GM23248 (cell line): ENCODE data around the gene ISYNA1. TPM values are rescaled to one million over a fixed set of nuclear protein-coding genes. Genes with fewer than 3 reads are reported as not detected.

Experiments
- DNase-seq: peaks from one replicate; pipeline ENCODE4 v3.0.0-alpha.2; 2015
- H2AFZ ChIP-seq: fragments of 200-600 bp; sonication (generic); 2 replicates; pipeline ENCODE4 v1.6.1; 2016; ENCODE audit warnings: antibody characterized with exemption
- H3F3A ChIP-seq: fragments of 200-600 bp; sonication (generic); 2 replicates; pipeline ENCODE4 v1.6.1; 2016; ENCODE audit warnings: mild to moderate bottlenecking, antibody characterized with exemption, mixed run types; ENCODE audit not compliant: insufficient read depth
- H3K27ac ChIP-seq: fragments of 200-600 bp; sonication (generic); 2 replicates; pipeline ENCODE4 v1.5.1; 2016; ENCODE audit warnings: mild to moderate bottlenecking
- H3K27me3 ChIP-seq: fragments of 200-600 bp; sonication (generic); replicated peaks from 2 replicates; pipeline ENCODE4 v1.6.1; 2016; ENCODE audit warnings: mild to moderate bottlenecking; ENCODE audit not compliant: insufficient read depth
- H3K36me3 ChIP-seq: fragments of 200-600 bp; sonication (generic); 2 replicates; pipeline ENCODE4 v1.6.1; 2016; ENCODE audit warnings: low read depth, mild to moderate bottlenecking
- H3K4me1 ChIP-seq: fragments of 200-600 bp; sonication (generic); 2 replicates; pipeline ENCODE4 v1.6.1; 2016; ENCODE audit warnings: mild to moderate bottlenecking; ENCODE audit not compliant: insufficient read depth
- H3K4me2 ChIP-seq: fragments of 200-600 bp; sonication (generic); one replicate; pipeline ENCODE4 v1.6.1; 2016; ENCODE audit warnings: mild to moderate bottlenecking; ENCODE audit not compliant: unreplicated experiment
- H3K4me3 ChIP-seq: fragments of 200-600 bp; sonication (generic); 2 replicates; pipeline ENCODE4 v1.5.1; 2016; ENCODE audit warnings: mild to moderate bottlenecking
- H3K79me2 ChIP-seq: fragments of 200-600 bp; sonication (generic); 2 replicates; pipeline ENCODE4 v1.6.1; 2016; ENCODE audit warnings: mild to moderate bottlenecking; ENCODE audit not compliant: insufficient read depth
- H3K9ac ChIP-seq: fragments of 200-600 bp; sonication (generic); 2 replicates; pipeline ENCODE4 v1.6.1; 2016; ENCODE audit warnings: mild to moderate bottlenecking
- H3K9me2 ChIP-seq: fragments of 200-600 bp; sonication (generic); 2 replicates; pipeline ENCODE4 v1.6.1; 2016; ENCODE audit warnings: mixed run types, mild to moderate bottlenecking, moderate library complexity; ENCODE audit not compliant: insufficient read depth
- H3K9me3 ChIP-seq: fragments of 200-600 bp; sonication (generic); one replicate; pipeline ENCODE4 v1.6.1; 2017; ENCODE audit warnings: low read depth
- H4K20me1 ChIP-seq: fragments of 200-600 bp; sonication (generic); 2 replicates; pipeline ENCODE4 v1.6.0; 2016; ENCODE audit not compliant: insufficient read depth
- EZH2 ChIP-seq: fragments of 200-600 bp; sonication (generic); IDR thresholded peaks from 2 replicates; pipeline ENCODE4 v1.6.1; 2018; ENCODE audit warnings: antibody characterized with exemption, mild to moderate bottlenecking; ENCODE audit not compliant: insufficient read depth, poor library complexity, severe bottlenecking
- EZH2phosphoT487 ChIP-seq: fragments of 200-600 bp; sonication (generic); IDR thresholded peaks from 2 replicates; pipeline ENCODE4 v1.6.1; 2018; ENCODE audit warnings: antibody characterized with exemption, moderate library complexity, mild to moderate bottlenecking, low read depth; ENCODE audit not compliant: insufficient read depth
- WGBS, 2 experiments: methylation state at CpG; one replicate each; pipeline ENCODE4 v1.1.6; 2015 to 2017; ENCODE audit warnings: low lambda C conversion rate in 2 of 2, low coverage in 1 of 2; ENCODE audit errors: missing lambda C conversion rate in 2 of 2; 5-methylcytosine and 5-hydroxymethylcytosine counted together
- in situ Hi-C: fragments of 300-500 bp; cut with MboI; formaldehyde crosslinking; loops from 2 replicates; pipeline ENCODE4 v1.15.0; 2020
- polyA plus RNA-seq: library from polyadenylated mRNA; unstranded; fragments of >200 nt; fragmentation: Nextera tagmentation; extraction: Ambion mirVana; gene quantifications from 2 replicates; pipeline ENCODE4 v1.2.1, GENCODE V29; 2016
- total RNA-seq: library from RNA; depleted of rRNA; stranded (reverse); fragments of >200 nt; shearing (Covaris generic); gene quantifications from 2 replicates; pipeline ENCODE4 v1.2.3, GENCODE V29; 2014

Gene ISYNA1
- total and polyA plus RNA-seq, 2 experiments from 2014 or later, result 5.5 to 17.2 TPM

- TF ChIP-seq EZH2 (no peak), EZH2phosphoT487 (no peak)
- H3K9me3 ChIP-seq, result no peaks in the 10 kb centered on the region
- peaks cover 3% of the 10 kb centered on the region for H3F3A ChIP-seq
- H3K4me1 ChIP-seq, result peaks cover 30% of the 10 kb centered on the region
- no peaks in the 10 kb centered on the region for H3K36me3 ChIP-seq
- no peaks in the 10 kb centered on the region for H3K27me3 ChIP-seq
- no peaks in the 10 kb centered on the region for H3K9me2 ChIP-seq
- peak overlapping the region; percentile 69 for H3K27ac ChIP-seq
- whole genome bisulfite sequencing, 2 experiments, result 78 to 89% methylated on average over 8 to 13 of the region's 13 CpGs
- peak overlapping the region; percentile 49; the same call in 1 of the 2 replicates for H3K4me3 ChIP-seq
- H3K79me2 ChIP-seq, result peaks cover 47% of the 10 kb centered on the region
- no peaks in the 10 kb centered on the region for H4K20me1 ChIP-seq
- H3K9ac ChIP-seq, result peak overlapping the region; percentile 80
- DNase-seq, result no peak
- no peak overlapping the region for H2AFZ ChIP-seq
- in situ Hi-C loops, result no loop called here
- H3K4me2 ChIP-seq, result peak overlapping the region; percentile 36
Measured at GRCh38 chr19:18429717-18430416, 8.1 kb downstream of the ISYNA1 start.

- peak overlapping the region; percentile 36 for H3K4me2 ChIP-seq
- peak overlapping the region; percentile 69 for H3K27ac ChIP-seq
- no peak overlapping the region for H2AFZ ChIP-seq
- TF ChIP-seq EZH2phosphoT487, result no peak
- no peak for TF ChIP-seq EZH2
- H3K9me3 ChIP-seq, result no peaks in the 10 kb centered on the region
- H3K9me2 ChIP-seq, result no peaks in the 10 kb centered on the region
- 5 to 6% methylated on average over 42 to 67 of the region's 77 CpGs for WGBS, 2 experiments
- peak overlapping the region; percentile 80 for H3K9ac ChIP-seq
- peak; percentile 97 for DNase-seq
- H3K4me1 ChIP-seq, result peaks cover 30% of the 10 kb centered on the region
- no peaks in the 10 kb centered on the region for H3K27me3 ChIP-seq
- H3K79me2 ChIP-seq, result peaks cover 56% of the 10 kb centered on the region
- no peaks in the 10 kb centered on the region for H4K20me1 ChIP-seq
- in situ Hi-C loops, result no loop called here
- H3K36me3 ChIP-seq, result no peaks in the 10 kb centered on the region
- peaks cover 3% of the 10 kb centered on the region for H3F3A ChIP-seq
- peak overlapping the region; percentile 49 for H3K4me3 ChIP-seq
Measured at GRCh38 chr19:18428787-18429674, 8.9 kb downstream of the ISYNA1 start.

- H4K20me1 ChIP-seq, result no peaks in the 10 kb centered on the region
- H3K9me3 ChIP-seq, result no peaks in the 10 kb centered on the region
- H3K4me3 ChIP-seq, result no peak overlapping the region
- DNase-seq, result no peak
- H3K79me2 ChIP-seq, result peaks cover 63% of the 10 kb centered on the region
- H2AFZ ChIP-seq, result no peak overlapping the region
- H3K27ac ChIP-seq, result peak overlapping the region; percentile 69
- WGBS, 2 experiments, result 49 to 63% methylated on average over 11 to 17 of the region's 17 CpGs
- TF ChIP-seq EZH2phosphoT487 (no peak), EZH2 (no peak)
- no peaks in the 10 kb centered on the region for H3K36me3 ChIP-seq
- peak overlapping the region; percentile 80 for H3K9ac ChIP-seq
- peak overlapping the region; percentile 36 for H3K4me2 ChIP-seq
- in situ Hi-C loops, result no loop called here
- peaks cover 30% of the 10 kb centered on the region for H3K4me1 ChIP-seq
- H3F3A ChIP-seq, result peaks cover 6% of the 10 kb centered on the region
- no peaks in the 10 kb centered on the region for H3K27me3 ChIP-seq
- H3K9me2 ChIP-seq, result no peaks in the 10 kb centered on the region
Measured at GRCh38 chr19:18428173-18428786, 9.7 kb downstream of the ISYNA1 start.

GRCh38 chr19:18427743-18428113 lies 10.2 kb downstream of the ISYNA1 start:
- Histone ChIP-seq H3K4me1 (peaks cover 30% of the 10 kb centered on the region), H3F3A (peaks cover 6% of the 10 kb centered on the region), H3K27me3 (no peaks in the 10 kb centered on the region), H3K27ac (no peak overlapping the region), H3K9me3 (no peaks in the 10 kb centered on the region), H3K9me2 (no peaks in the 10 kb centered on the region), H4K20me1 (no peaks in the 10 kb centered on the region), H2AFZ (no peak overlapping the region), H3K79me2 (peaks cover 69% of the 10 kb centered on the region), H3K4me3 (no peak overlapping the region), H3K9ac (no peak overlapping the region), H3K36me3 (no peaks in the 10 kb centered on the region), H3K4me2 (no peak overlapping the region)
- TF ChIP-seq EZH2 (no peak), EZH2phosphoT487 (no peak)
- 92% methylated on average over 5 to 12 of the region's 12 CpGs for WGBS, 2 experiments
- in situ Hi-C loops, result no loop called here
- no peak for DNase-seq
